ENCODE results near the gene PCYOX1L.
"Not testable (repeated sequence)": the region's sequence is repeated elsewhere in the genome, so short reads cannot be mapped to it uniquely, and the experiment has no call there.

Gene PCYOX1L

GRCh38 chr5:149389552-149390495 lies 32.0 kb downstream of the PCYOX1L start:
- DNase-seq = no peak

- not testable (repeated sequence) for DNase-seq
Observed at GRCh38 chr5:149391076-149391475, 33.2 kb downstream of the PCYOX1L start.

GRCh38 chr5:149391524-149391923 lies 33.7 kb downstream of the PCYOX1L start:
- no peak for DNase-seq

- no peak for DNase-seq
Observed at GRCh38 chr5:149392718-149393117, 34.9 kb downstream of the PCYOX1L start.

GRCh38 chr5:149394996-149395395 lies 37.1 kb downstream of the PCYOX1L start:
- DNase-seq = not testable (repeated sequence)

- DNase-seq = no peak
Observed at GRCh38 chr5:149397530-149397929, 39.7 kb downstream of the PCYOX1L start.

GRCh38 chr5:149398747-149399266 lies 41.0 kb downstream of the PCYOX1L start:
- not testable (repeated sequence) for DNase-seq

- DNase-seq = no peak
Observed at GRCh38 chr5:149399775-149400174, 41.9 kb downstream of the PCYOX1L start.

- DNase-seq = no peak
Observed at GRCh38 chr5:149400304-149400703, 42.5 kb downstream of the PCYOX1L start.

- DNase-seq = no peak
Observed at GRCh38 chr5:149401051-149401450, 43.2 kb downstream of the PCYOX1L start.

GRCh38 chr5:149402291-149402690 lies 44.4 kb downstream of the PCYOX1L start:
- no peak for DNase-seq

GRCh38 chr5:149403923-149404745 lies 46.3 kb downstream of the PCYOX1L start:
- no peak for DNase-seq

- no peak for DNase-seq
Observed at GRCh38 chr5:149404746-149405549, 47.1 kb downstream of the PCYOX1L start.

GRCh38 chr5:149405550-149406202 lies 47.8 kb downstream of the PCYOX1L start:
- no peak for DNase-seq

- DNase-seq = no peak
Observed at GRCh38 chr5:149406203-149406978, 48.5 kb downstream of the PCYOX1L start.

- no peak for DNase-seq
Observed at GRCh38 chr5:149406979-149407306, 49.1 kb downstream of the PCYOX1L start.

GRCh38 chr5:149407323-149408251 lies 49.7 kb downstream of the PCYOX1L start:
- DNase-seq = no peak

GRCh38 chr5:149408252-149409099 lies 50.6 kb downstream of the PCYOX1L start:
- DNase-seq = no peak

- no peak for DNase-seq
Observed at GRCh38 chr5:149409268-149409948, 51.6 kb downstream of the PCYOX1L start.
